Measurements from ENCODE around the gene PTGDS.

Gene PTGDS

GRCh38 chr9:136958898-136959850 is 18.1 kb upstream of the PTGDS start:
- DNase-seq (ENCODE audit: extremely low spot score) = no peak
- no peak for TF ChIP-seq L3MBTL2 (conservative IDR thresholded peaks at IDR 0.05)
- no peak for TF ChIP-seq TARDBP (IDR thresholded peaks at IDR 0.05)
- no peak for TF ChIP-seq FOXK2 (IDR thresholded peaks at IDR 0.05)
- TF ChIP-seq SUZ12 (IDR thresholded peaks at IDR 0.05) = no peak
- no peak for TF ChIP-seq ELF4 (IDR thresholded peaks at IDR 0.05)
- no peak for TF ChIP-seq FOXM1 (IDR thresholded peaks at IDR 0.05; ENCODE audit: borderline replicate concordance)
- TF ChIP-seq HDGF (IDR thresholded peaks at IDR 0.05; ENCODE audit: borderline replicate concordance) = no peak
- TF ChIP-seq SP1 (IDR thresholded peaks at IDR 0.05) = no peak
- TF ChIP-seq CTBP1 (IDR thresholded peaks at IDR 0.05; ENCODE audit: borderline replicate concordance) = no peak
- no peak for TF ChIP-seq NFRKB (IDR thresholded peaks at IDR 0.05)
- no peak for TF ChIP-seq ZNF384 (IDR thresholded peaks at IDR 0.05)
- no peak for TF ChIP-seq PKNOX1 (IDR thresholded peaks at IDR 0.05)
- no peak for TF ChIP-seq ARNT (IDR thresholded peaks at IDR 0.05)
- TF ChIP-seq LEF1 (IDR thresholded peaks at IDR 0.05; ENCODE audit: borderline replicate concordance) = no peak
- CTCF ChIA-PET = interaction anchor here (0.9 kb wide), 1 partner anchor 70 kb away, joined by 3 read pairs; no protein-coding TSS in a partner anchor
- POLR2A ChIA-PET = interaction anchor here (0.7 kb wide), 1 partner anchor 8 kb away, joined by 3 read pairs; no protein-coding TSS in a partner anchor

- TF ChIP-seq ELF4 (IDR thresholded peaks at IDR 0.05) (no peak), HDGF (IDR thresholded peaks at IDR 0.05; ENCODE audit: borderline replicate concordance) (no peak), LEF1 (IDR thresholded peaks at IDR 0.05; ENCODE audit: borderline replicate concordance) (no peak), SP1 (IDR thresholded peaks at IDR 0.05) (no peak), BHLHE40 (IDR thresholded peaks at IDR 0.05; ENCODE audit: borderline replicate concordance) (no peak), ZNF384 (IDR thresholded peaks at IDR 0.05) (no peak), SUZ12 (IDR thresholded peaks at IDR 0.05) (no peak)
- DNase-seq (ENCODE audit: extremely low spot score) = no peak
- ChIA-PET CTCF (interaction anchor here (0.9 to 1.1 kb wide), 2 partner anchors 15 to 69 kb away, joined by 3 read pairs; no protein-coding TSS in a partner anchor), POLR2A (interaction anchor here (0.7 kb wide), 1 partner anchor 9 kb away, joined by 3 read pairs; no protein-coding TSS in a partner anchor)
Observed at GRCh38 chr9:136960212-136960937, 16.9 kb upstream of the PTGDS start.

GRCh38 chr9:136960938-136961275 is 16.4 kb upstream of the PTGDS start:
- TF ChIP-seq NFRKB (IDR thresholded peaks at IDR 0.05) (no peak), TARDBP (IDR thresholded peaks at IDR 0.05) (no peak), FOXA1 (IDR thresholded peaks at IDR 0.05) (no peak), L3MBTL2 (conservative IDR thresholded peaks at IDR 0.05) (no peak), SUZ12 (IDR thresholded peaks at IDR 0.05) (no peak), ARNT (IDR thresholded peaks at IDR 0.05) (no peak), FOXM1 (IDR thresholded peaks at IDR 0.05; ENCODE audit: borderline replicate concordance) (no peak), CTBP1 (IDR thresholded peaks at IDR 0.05; ENCODE audit: borderline replicate concordance) (no peak), HDGF (IDR thresholded peaks at IDR 0.05; ENCODE audit: borderline replicate concordance) (no peak), ZNF384 (IDR thresholded peaks at IDR 0.05) (no peak), LEF1 (IDR thresholded peaks at IDR 0.05; ENCODE audit: borderline replicate concordance) (no peak), SP1 (IDR thresholded peaks at IDR 0.05) (no peak), PKNOX1 (IDR thresholded peaks at IDR 0.05) (no peak), FOXK2 (IDR thresholded peaks at IDR 0.05) (no peak), BHLHE40 (IDR thresholded peaks at IDR 0.05; ENCODE audit: borderline replicate concordance) (no peak), ELF4 (IDR thresholded peaks at IDR 0.05) (no peak)
- ChIA-PET CTCF (interaction anchor here (1.1 kb wide), 1 partner anchor 14 kb away, joined by 3 read pairs; no protein-coding TSS in a partner anchor), POLR2A (interaction anchor here (1.2 kb wide), 1 partner anchor 10 kb away, joined by 3 read pairs; no protein-coding TSS in a partner anchor)
- no peak for DNase-seq (ENCODE audit: extremely low spot score)

- ChIA-PET POLR2A (interaction anchor here (1.2 kb wide), 1 partner anchor 11 kb away, joined by 3 read pairs; no protein-coding TSS in a partner anchor), CTCF (no interaction called here)
- no peak for TF ChIP-seq CTBP1 (IDR thresholded peaks at IDR 0.05; ENCODE audit: borderline replicate concordance)
- no peak for TF ChIP-seq FOXM1 (IDR thresholded peaks at IDR 0.05; ENCODE audit: borderline replicate concordance)
- TF ChIP-seq ARNT (IDR thresholded peaks at IDR 0.05) = no peak
- TF ChIP-seq ELF4 (IDR thresholded peaks at IDR 0.05) = no peak
- TF ChIP-seq TARDBP (IDR thresholded peaks at IDR 0.05) = no peak
- TF ChIP-seq BHLHE40 (IDR thresholded peaks at IDR 0.05; ENCODE audit: borderline replicate concordance) = no peak
- TF ChIP-seq FOXK2 (IDR thresholded peaks at IDR 0.05) = no peak
- TF ChIP-seq LEF1 (IDR thresholded peaks at IDR 0.05; ENCODE audit: borderline replicate concordance) = no peak
- TF ChIP-seq NFRKB (IDR thresholded peaks at IDR 0.05) = no peak
- no peak for TF ChIP-seq SUZ12 (IDR thresholded peaks at IDR 0.05)
- no peak for TF ChIP-seq HDGF (IDR thresholded peaks at IDR 0.05; ENCODE audit: borderline replicate concordance)
- no peak for TF ChIP-seq L3MBTL2 (conservative IDR thresholded peaks at IDR 0.05)
- DNase-seq (ENCODE audit: extremely low spot score) = no peak
Observed at GRCh38 chr9:136961279-136962065, 15.8 kb upstream of the PTGDS start.

- no peak for TF ChIP-seq PKNOX1 (IDR thresholded peaks at IDR 0.05)
- no peak for TF ChIP-seq HDGF (IDR thresholded peaks at IDR 0.05; ENCODE audit: borderline replicate concordance)
- no peak for TF ChIP-seq LEF1 (IDR thresholded peaks at IDR 0.05; ENCODE audit: borderline replicate concordance)
- no peak for TF ChIP-seq FOXK2 (IDR thresholded peaks at IDR 0.05)
- TF ChIP-seq SP1 (IDR thresholded peaks at IDR 0.05) = no peak
- no peak for TF ChIP-seq ZNF384 (IDR thresholded peaks at IDR 0.05)
- TF ChIP-seq NFRKB (IDR thresholded peaks at IDR 0.05) = no peak
- TF ChIP-seq CTBP1 (IDR thresholded peaks at IDR 0.05; ENCODE audit: borderline replicate concordance) = no peak
- no peak for TF ChIP-seq L3MBTL2 (conservative IDR thresholded peaks at IDR 0.05)
- TF ChIP-seq ARNT (IDR thresholded peaks at IDR 0.05) = no peak
- no peak for TF ChIP-seq FOXM1 (IDR thresholded peaks at IDR 0.05; ENCODE audit: borderline replicate concordance)
- ChIA-PET POLR2A (interaction anchor here (1.2 kb wide), 1 partner anchor 11 kb away, joined by 3 read pairs; no protein-coding TSS in a partner anchor), CTCF (no interaction called here)
- DNase-seq (ENCODE audit: extremely low spot score) = no peak
Observed at GRCh38 chr9:136962163-136962562, 15.1 kb upstream of the PTGDS start.
